ENCODE measurements around the gene PLEKHG4. TPM values are rescaled to one million over a fixed set of nuclear protein-coding genes. Genes with fewer than 3 reads are reported as not detected.

Gene PLEKHG4
- total and polyA plus RNA-seq, 9 donors: 5.1 to 38.6 (median 27.6) TPM

DNA sequence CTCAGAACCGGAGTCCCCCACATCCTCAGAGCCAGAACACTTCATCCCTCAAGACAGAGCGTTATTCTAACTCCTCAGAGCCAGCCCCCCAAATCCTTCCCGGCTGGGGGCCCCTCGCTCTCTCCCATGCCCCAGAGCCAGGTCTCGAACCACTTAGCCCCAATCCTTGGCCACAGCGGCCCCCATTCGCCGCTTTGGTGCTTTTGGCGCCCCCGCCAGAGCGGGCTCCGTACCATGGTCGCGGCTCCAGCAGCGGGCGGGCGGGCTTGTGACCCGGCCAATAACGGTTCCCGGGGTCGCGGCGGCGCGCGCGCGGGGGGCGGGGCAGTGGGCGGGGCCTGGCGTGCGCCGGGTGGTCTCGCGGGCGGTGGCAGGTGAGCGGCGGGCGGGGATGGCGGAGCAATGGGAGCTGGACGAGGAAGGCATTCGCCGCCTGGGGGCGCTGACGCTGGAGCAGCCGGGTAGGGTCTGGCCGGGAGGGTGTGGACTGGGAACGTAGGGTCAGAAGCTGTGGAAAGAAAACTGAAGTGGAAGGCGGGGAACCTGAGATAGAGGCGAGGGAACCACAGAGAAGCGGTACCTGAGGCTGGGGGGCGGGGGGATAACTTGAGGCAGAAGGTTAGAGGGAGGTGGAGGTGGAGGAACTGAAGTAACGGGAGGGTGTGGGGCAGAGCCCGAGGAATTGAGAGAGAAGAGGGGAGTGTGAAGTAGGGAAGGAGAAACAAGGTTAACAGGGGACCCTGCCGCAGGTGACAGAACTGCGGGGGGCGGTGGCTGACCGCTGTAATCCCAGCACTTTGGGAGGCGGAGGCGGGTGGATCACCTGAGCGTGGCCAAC, 47.4 kb downstream of the PLEKHG4 start, which contains the start of the genes KCTD19 and LRRC36:
KCTD19 (minus strand) TSS at position 270 of the 838 bp plus-strand sequence; CDS start at position 236, 34 bp downstream.
LRRC36 (plus strand) TSS at position 344 of the 838 bp plus-strand sequence; CDS start at position 392, 48 bp downstream.
- Histone ChIP-seq H3K27me3 (no peaks in the 10 kb centered on the region), H3K27ac (peak within 1 kb of the TSS in 1 of 2 donors; percentile 26), H3K4me3 (peak within 1 kb of the TSS; percentile 41), H3K9me3 (no peaks in the 10 kb centered on the region), H3K4me1 (ENCODE audit: insufficient read depth) (peaks cover 8% of the 10 kb centered on the region), H3K36me3 (no peaks in the 10 kb centered on the region)
- 3 to 6% (median 5%) methylated on average over 54 to 61 of the region's 61 CpGs for WGBS, 3 donors
- intact Hi-C loops (cut with DNase I): no loop called here
- DNase-seq: peak; percentile 71 to 86 (median 76)
- TF ChIP-seq POLR2A (IDR thresholded peaks at IDR 0.05): no peak
- TF ChIP-seq, protein P1, sequence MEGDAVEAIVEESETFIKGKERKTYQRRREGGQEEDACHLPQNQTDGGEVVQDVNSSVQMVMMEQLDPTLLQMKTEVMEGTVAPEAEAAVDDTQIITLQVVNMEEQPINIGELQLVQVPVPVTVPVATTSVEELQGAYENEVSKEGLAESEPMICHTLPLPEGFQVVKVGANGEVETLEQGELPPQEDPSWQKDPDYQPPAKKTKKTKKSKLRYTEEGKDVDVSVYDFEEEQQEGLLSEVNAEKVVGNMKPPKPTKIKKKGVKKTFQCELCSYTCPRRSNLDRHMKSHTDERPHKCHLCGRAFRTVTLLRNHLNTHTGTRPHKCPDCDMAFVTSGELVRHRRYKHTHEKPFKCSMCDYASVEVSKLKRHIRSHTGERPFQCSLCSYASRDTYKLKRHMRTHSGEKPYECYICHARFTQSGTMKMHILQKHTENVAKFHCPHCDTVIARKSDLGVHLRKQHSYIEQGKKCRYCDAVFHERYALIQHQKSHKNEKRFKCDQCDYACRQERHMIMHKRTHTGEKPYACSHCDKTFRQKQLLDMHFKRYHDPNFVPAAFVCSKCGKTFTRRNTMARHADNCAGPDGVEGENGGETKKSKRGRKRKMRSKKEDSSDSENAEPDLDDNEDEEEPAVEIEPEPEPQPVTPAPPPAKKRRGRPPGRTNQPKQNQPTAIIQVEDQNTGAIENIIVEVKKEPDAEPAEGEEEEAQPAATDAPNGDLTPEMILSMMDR (IDR thresholded peaks at IDR 0.05): peak; percentile 26 to 43 (median 36)

DNA sequence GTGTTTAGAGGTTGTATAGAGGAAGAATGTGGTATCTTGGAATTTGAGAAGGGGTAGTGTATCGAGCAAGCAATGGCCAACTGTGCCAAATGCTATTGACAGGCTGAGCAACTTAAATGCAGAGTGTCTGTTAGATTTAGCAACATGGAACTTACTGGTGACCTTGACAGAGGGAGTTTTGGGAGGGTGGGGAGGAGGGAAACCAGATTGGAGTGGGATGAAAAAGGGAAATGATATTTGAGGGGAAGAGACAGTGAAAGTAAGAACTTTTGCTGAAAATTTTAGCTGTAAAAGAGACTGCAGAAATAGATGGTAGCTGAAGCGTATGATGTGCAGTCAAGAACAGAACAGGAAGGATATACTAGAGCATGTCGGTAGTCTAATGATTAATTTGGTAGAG, 48.4 kb downstream of the PLEKHG4 start:
- no peaks in the 10 kb centered on the region for H3K36me3 ChIP-seq
- no peak overlapping the region for H3K4me3 ChIP-seq
- WGBS, 3 donors: 27 to 45% (median 27%) methylated on average over 3 of the region's 3 CpGs
- intact Hi-C loops (cut with DNase I): no loop called here
- no peaks in the 10 kb centered on the region for H3K9me3 ChIP-seq
- peak overlapping the region in 1 of 2 donors; percentile 26 for H3K27ac ChIP-seq
- H3K27me3 ChIP-seq: no peaks in the 10 kb centered on the region
- DNase-seq: no peak
- H3K4me1 ChIP-seq (ENCODE audit: insufficient read depth): peaks cover 8% of the 10 kb centered on the region
- no peak for TF ChIP-seq EP300 (IDR thresholded peaks at IDR 0.05)

DNA sequence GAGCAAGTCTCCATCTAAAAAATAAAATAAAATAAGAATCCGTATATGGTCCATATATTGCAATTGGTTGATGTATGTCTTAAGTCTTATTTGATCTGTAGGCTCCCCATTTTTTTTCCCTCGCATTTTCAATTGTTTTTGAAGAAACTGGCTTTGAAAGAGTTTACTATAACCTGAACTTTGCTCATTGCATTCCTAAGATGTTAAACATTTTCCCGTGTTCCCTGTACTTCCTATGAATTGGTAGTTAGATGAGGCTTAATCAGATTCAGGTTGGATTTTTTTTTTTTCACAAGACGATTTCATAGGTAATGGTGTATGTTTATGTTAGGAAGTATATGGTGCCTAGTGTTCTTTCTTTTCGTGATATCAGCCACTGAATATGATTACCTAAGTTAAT, 50.6 kb downstream of the PLEKHG4 start:
- Histone ChIP-seq H3K36me3 (no peaks in the 10 kb centered on the region), H3K27ac (no peak overlapping the region), H3K9me3 (no peaks in the 10 kb centered on the region), H3K27me3 (no peaks in the 10 kb centered on the region), H3K4me3 (no peak overlapping the region), H3K4me1 (ENCODE audit: insufficient read depth) (peaks cover 8% of the 10 kb centered on the region)
- TF ChIP-seq POLR2A (IDR thresholded peaks at IDR 0.05) (no peak), EP300 (IDR thresholded peaks at IDR 0.05) (no peak)
- TF ChIP-seq, protein P1 (IDR thresholded peaks at IDR 0.05): no peak
- no peak for DNase-seq
- intact Hi-C loops (cut with DNase I): no loop called here
- 47 to 58% (median 55%) methylated on average over 5 of the region's 5 CpGs for WGBS, 3 donors

DNA sequence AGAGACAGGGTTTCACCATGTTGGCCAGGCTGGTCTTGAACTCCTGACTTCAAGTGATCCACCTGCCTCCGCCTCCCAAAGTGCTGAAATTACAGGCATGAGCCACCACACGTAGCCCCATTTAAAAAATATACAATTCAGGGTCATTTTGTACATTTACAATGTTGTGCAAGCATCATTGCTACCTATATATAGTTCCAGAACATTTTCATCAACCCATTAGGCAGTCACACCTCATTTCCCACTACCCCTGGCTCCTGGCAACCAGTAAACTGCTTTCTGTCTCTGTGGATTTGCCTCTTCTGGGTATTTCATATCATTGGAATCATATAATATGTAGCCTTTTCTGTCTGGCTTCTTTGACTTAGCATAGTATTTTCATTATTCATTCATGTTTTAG, 54.0 kb downstream of the PLEKHG4 start:
- intact Hi-C loops (cut with DNase I): no loop called here
- H3K4me3 ChIP-seq: no peak overlapping the region
- H3K27ac ChIP-seq: no peak overlapping the region
- no peak for TF ChIP-seq EP300 (IDR thresholded peaks at IDR 0.05)
- TF ChIP-seq, protein P1 (IDR thresholded peaks at IDR 0.05): no peak
- no peak for TF ChIP-seq POLR2A (IDR thresholded peaks at IDR 0.05)
- no peaks in the 10 kb centered on the region for H3K36me3 ChIP-seq
- no peaks in the 10 kb centered on the region for H3K9me3 ChIP-seq
- no peaks in the 10 kb centered on the region for H3K27me3 ChIP-seq
- no peak for DNase-seq
- no peaks in the 10 kb centered on the region for H3K4me1 ChIP-seq (ENCODE audit: insufficient read depth)
- WGBS, 3 donors: 72 to 77% (median 75%) methylated on average over 2 of the region's 2 CpGs

DNA sequence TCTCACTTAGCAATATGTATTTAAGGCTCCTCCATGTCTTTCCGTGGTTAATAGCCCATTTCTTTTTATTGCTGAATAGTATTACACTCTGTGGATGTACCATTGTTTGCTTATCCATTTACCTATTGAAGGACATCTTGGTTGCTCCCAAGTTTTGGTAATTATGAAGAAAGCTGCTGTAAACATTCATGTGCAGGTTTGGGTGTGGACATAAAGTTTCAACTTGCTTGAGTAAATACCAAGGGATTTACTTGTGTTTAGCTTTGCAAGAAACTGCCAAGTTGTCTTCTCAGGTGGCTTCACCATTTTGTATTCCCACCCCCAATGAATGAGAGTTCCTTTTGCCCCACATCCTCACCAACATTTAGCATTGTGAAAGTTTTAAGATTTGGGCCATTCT, 56.8 kb downstream of the PLEKHG4 start:
- no peak for TF ChIP-seq EP300 (IDR thresholded peaks at IDR 0.05)
- no peak for TF ChIP-seq POLR2A (IDR thresholded peaks at IDR 0.05)
- intact Hi-C loops (cut with DNase I): no loop called here
- no peaks in the 10 kb centered on the region for H3K36me3 ChIP-seq
- WGBS, 3 donors: 66 to 87% (median 73%) methylated on average over 1 of the region's 1 CpG
- no peaks in the 10 kb centered on the region for H3K4me1 ChIP-seq (ENCODE audit: insufficient read depth)
- no peak overlapping the region for H3K4me3 ChIP-seq
- H3K27ac ChIP-seq: no peak overlapping the region
- H3K9me3 ChIP-seq: no peaks in the 10 kb centered on the region
- DNase-seq: no peak
- H3K27me3 ChIP-seq: no peaks in the 10 kb centered on the region

All from ovary (tissue), 9 donors.